ENCODE measurements around the gene MAPK8IP3. TPM values are rescaled to one million over a fixed set of nuclear protein-coding genes. Genes with fewer than 3 reads are reported as not detected.
"Not testable (repeated sequence)": the region's sequence is repeated elsewhere in the genome, so short reads cannot be mapped to it uniquely, and the experiment has no call there.

Gene MAPK8IP3
- total RNA-seq, 1 donor from 2014 or later: 157 TPM

- no peaks in the 10 kb centered on the region for H3K27me3 Mint-ChIP-seq
- no peak for DNase-seq (ENCODE audit: low spot score, unreplicated experiment)
- H3K9me3 Mint-ChIP-seq (ENCODE audit: low read depth): no peaks in the 10 kb centered on the region
- TF ChIP-seq CTCF (IDR thresholded peaks at IDR 0.05; ENCODE audit: unreplicated experiment): no peak
- H3K36me3 Mint-ChIP-seq (ENCODE audit: insufficient read depth): no peaks in the 10 kb centered on the region
- H3K27ac Mint-ChIP-seq: no peak overlapping the region
- H3K4me1 Mint-ChIP-seq (ENCODE audit: low read depth): peaks cover 12% of the 10 kb centered on the region
- H3K4me3 Mint-ChIP-seq (ENCODE audit: low read depth): no peak overlapping the region
Measured at GRCh38 chr16:1710811-1711507, 5.0 kb downstream of the MAPK8IP3 start.

GRCh38 chr16:1712791-1713261, 6.8 kb downstream of the MAPK8IP3 start:
- Mint-ChIP-seq H3K9me3 (ENCODE audit: low read depth) (no peaks in the 10 kb centered on the region), H3K4me3 (ENCODE audit: low read depth) (no peak overlapping the region), H3K27me3 (no peaks in the 10 kb centered on the region), H3K36me3 (ENCODE audit: insufficient read depth) (no peaks in the 10 kb centered on the region), H3K27ac (no peak overlapping the region), H3K4me1 (ENCODE audit: low read depth) (peaks cover 2% of the 10 kb centered on the region)
- TF ChIP-seq CTCF (IDR thresholded peaks at IDR 0.05; ENCODE audit: unreplicated experiment): no peak
- DNase-seq (ENCODE audit: low spot score, unreplicated experiment): no peak

- TF ChIP-seq CTCF (IDR thresholded peaks at IDR 0.05; ENCODE audit: unreplicated experiment): no peak
- no peaks in the 10 kb centered on the region for H3K27me3 Mint-ChIP-seq
- no peak overlapping the region for H3K27ac Mint-ChIP-seq
- H3K4me3 Mint-ChIP-seq (ENCODE audit: low read depth): no peak overlapping the region
- H3K36me3 Mint-ChIP-seq (ENCODE audit: insufficient read depth): no peaks in the 10 kb centered on the region
- H3K9me3 Mint-ChIP-seq (ENCODE audit: low read depth): no peaks in the 10 kb centered on the region
- no peaks in the 10 kb centered on the region for H3K4me1 Mint-ChIP-seq (ENCODE audit: low read depth)
- no peak for DNase-seq (ENCODE audit: low spot score, unreplicated experiment)
Measured at GRCh38 chr16:1713331-1713730, 7.3 kb downstream of the MAPK8IP3 start.

- no peak for DNase-seq (ENCODE audit: low spot score, unreplicated experiment)
- Mint-ChIP-seq H3K9me3 (ENCODE audit: low read depth) (no peaks in the 10 kb centered on the region), H3K36me3 (ENCODE audit: insufficient read depth) (no peaks in the 10 kb centered on the region), H3K27me3 (no peaks in the 10 kb centered on the region), H3K27ac (no peak overlapping the region), H3K4me3 (ENCODE audit: low read depth) (no peak overlapping the region), H3K4me1 (ENCODE audit: low read depth) (no peaks in the 10 kb centered on the region)
- no peak for TF ChIP-seq CTCF (IDR thresholded peaks at IDR 0.05; ENCODE audit: unreplicated experiment)
Measured at GRCh38 chr16:1713933-1714332, 7.9 kb downstream of the MAPK8IP3 start.

- H3K27ac Mint-ChIP-seq: no peak overlapping the region
- DNase-seq (ENCODE audit: low spot score, unreplicated experiment): no peak
- H3K4me3 Mint-ChIP-seq (ENCODE audit: low read depth): no peak overlapping the region
- H3K4me1 Mint-ChIP-seq (ENCODE audit: low read depth): peaks cover 4% of the 10 kb centered on the region
- H3K9me3 Mint-ChIP-seq (ENCODE audit: low read depth): no peaks in the 10 kb centered on the region
- TF ChIP-seq CTCF (IDR thresholded peaks at IDR 0.05; ENCODE audit: unreplicated experiment): no peak
- H3K36me3 Mint-ChIP-seq (ENCODE audit: insufficient read depth): no peaks in the 10 kb centered on the region
- H3K27me3 Mint-ChIP-seq: no peaks in the 10 kb centered on the region
Measured at GRCh38 chr16:1715220-1715619, 9.2 kb downstream of the MAPK8IP3 start.

- H3K27me3 Mint-ChIP-seq; H3K4me3 Mint-ChIP-seq (ENCODE audit: low read depth); H3K4me1 Mint-ChIP-seq (ENCODE audit: low read depth); DNase-seq (ENCODE audit: low spot score, unreplicated experiment); H3K36me3 Mint-ChIP-seq (ENCODE audit: insufficient read depth); H3K9me3 Mint-ChIP-seq (ENCODE audit: low read depth); H3K27ac Mint-ChIP-seq: not testable (repeated sequence)
Measured at GRCh38 chr16:1718236-1718635, 12.2 kb downstream of the MAPK8IP3 start.

- H3K27me3 Mint-ChIP-seq; H3K4me3 Mint-ChIP-seq (ENCODE audit: low read depth); H3K9me3 Mint-ChIP-seq (ENCODE audit: low read depth); H3K4me1 Mint-ChIP-seq (ENCODE audit: low read depth); H3K36me3 Mint-ChIP-seq (ENCODE audit: insufficient read depth); H3K27ac Mint-ChIP-seq; DNase-seq (ENCODE audit: low spot score, unreplicated experiment): not testable (repeated sequence)
Measured at GRCh38 chr16:1719559-1720229, 13.7 kb downstream of the MAPK8IP3 start.
